Measurements from ENCODE around the gene MSL2.
"Not testable (repeated sequence)": the region's sequence is repeated elsewhere in the genome, so short reads cannot be mapped to it uniquely, and the experiment has no call there.

MSL2 gene, protein sequence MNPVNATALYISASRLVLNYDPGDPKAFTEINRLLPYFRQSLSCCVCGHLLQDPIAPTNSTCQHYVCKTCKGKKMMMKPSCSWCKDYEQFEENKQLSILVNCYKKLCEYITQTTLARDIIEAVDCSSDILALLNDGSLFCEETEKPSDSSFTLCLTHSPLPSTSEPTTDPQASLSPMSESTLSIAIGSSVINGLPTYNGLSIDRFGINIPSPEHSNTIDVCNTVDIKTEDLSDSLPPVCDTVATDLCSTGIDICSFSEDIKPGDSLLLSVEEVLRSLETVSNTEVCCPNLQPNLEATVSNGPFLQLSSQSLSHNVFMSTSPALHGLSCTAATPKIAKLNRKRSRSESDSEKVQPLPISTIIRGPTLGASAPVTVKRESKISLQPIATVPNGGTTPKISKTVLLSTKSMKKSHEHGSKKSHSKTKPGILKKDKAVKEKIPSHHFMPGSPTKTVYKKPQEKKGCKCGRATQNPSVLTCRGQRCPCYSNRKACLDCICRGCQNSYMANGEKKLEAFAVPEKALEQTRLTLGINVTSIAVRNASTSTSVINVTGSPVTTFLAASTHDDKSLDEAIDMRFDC

GRCh38 chr3:136196064-136196400 is at the start of gene MSL2:
Gene MSL2 (minus strand): TSS chr3:136196335. CDS start chr3:136195113, 1,222 bp downstream.
- no peak for DNase-seq

DNA sequence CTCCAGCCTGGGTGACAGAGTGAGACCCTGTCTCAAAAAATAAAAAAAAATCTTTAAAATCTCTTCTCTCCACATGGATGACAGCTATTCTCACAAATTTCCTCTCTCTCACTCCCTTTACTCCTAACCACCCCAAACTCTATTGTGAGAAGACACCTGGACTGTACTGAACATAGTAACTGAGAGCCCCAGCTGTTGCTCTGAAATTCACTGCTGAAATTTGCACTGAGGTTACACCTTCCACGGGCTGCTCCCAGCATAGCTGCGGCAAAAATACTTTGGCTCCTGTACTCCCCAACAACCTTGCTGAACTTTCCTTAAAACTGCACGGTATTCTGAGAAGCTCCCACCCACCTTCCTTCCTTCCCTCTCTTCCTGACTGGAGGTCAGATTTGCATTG is 49.6 kb upstream of the MSL2 start:
- DNase-seq, result no peak

DNA sequence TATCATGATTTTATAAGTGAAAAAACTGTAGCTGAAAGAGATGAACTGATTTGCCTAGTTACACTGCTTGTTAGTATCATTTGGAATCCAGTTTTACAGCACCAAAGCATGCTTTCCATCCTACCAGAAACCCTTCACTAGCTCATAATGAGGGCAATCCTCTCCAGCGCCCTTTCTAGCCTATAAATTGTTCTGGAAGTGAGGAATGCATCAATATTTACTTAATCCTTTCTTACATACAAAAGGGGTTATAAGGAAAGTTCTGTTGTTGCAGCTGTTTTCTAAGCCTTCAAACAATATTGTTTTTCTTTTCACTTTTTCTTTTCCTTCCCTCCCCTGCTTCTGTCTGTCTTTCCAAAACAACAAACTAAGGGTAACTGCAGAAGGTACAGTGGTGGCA is 43.0 kb upstream of the MSL2 start:
- no peak for DNase-seq

DNA sequence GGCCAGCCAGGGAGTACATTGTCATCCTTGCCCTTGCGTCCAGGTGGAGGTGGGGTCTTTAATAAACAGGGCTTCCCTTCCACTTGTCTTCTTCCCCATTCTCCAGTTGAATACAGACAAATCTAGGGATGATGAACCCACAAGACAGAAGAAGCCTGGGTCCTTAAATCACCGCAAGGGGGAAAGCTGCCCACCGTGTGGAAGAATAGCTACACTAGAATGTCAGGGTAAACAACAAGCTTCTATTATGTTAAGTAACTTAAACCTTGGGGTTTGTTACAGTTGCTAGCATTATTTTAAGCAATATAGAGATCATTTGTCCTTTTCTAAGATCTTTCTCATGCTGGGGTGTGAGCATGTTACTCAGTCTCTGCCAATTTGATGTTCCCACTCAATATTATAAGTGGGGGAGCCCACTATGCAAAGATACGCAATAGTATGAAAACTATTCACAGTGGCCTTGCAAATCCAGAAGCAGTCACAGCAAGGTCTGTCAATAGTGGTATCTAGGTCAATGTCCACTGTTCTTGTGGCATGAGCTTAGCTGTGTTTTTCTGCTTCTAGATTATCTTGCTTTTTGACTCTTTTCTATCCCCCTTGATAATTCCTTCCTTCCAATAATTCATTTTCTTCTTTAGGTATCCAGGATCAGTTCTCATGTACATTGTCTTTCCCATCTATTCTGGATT is 42.0 kb upstream of the MSL2 start:
- DNase-seq, result no peak

DNA sequence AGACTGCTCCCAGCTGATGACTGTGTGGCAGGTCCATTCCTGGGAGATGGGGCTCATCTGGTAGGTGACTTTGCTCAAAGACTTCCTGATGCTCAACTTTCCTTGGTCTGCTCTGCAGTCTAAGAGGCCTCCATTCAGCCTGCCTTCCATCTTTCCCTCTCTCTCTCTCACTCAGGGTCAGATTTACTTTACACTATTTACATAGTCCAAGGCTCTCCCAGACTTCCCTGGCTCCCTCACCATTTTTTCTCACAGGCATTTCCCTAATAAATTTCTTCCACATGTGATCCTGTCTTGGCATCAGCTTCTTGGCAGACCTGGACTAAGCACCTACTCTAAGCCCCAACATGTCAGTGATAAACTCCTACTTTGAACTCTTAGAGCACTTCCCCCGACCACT is 41.0 kb upstream of the MSL2 start:
- no peak for DNase-seq

DNA sequence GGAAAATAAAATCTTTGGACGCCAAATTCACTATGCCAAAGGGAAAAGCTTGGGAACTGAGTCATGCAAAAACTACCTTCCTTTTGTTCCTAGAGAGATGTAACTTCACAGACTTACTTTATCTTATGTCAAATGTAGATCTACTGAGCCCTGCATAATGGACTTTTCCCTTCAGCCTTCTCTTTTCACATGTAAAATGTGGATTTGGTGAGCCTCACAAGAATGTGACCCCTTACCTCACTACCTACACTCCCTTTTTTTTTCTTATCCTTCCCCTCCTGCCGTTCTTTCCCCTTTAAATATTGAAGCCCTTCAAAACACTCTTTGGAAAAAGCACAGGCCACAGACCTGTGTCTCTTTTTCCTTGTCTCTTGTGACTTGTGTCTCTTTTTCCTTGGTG is 40.0 kb upstream of the MSL2 start:
- no peak for DNase-seq

DNA sequence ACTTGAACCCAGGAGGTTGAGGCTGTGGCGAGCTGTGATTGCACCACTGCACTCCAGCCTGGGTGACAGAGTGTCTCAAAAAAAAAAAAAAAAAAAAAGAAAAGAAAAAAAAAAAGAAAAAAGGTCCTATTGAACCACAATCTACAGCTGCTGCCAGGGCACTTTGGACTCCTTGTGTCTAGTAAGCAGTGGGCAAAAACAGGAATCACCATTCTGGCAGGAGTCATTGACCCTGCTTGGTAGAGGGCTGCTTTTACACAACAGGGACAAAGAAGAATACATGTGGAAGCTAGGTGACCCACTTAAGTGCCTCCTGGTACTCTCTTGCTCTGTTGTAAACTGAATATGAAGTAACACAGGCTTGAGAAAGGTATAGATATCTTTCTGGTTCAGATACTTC is 39.4 kb upstream of the MSL2 start:
- DNase-seq, result no peak

DNA sequence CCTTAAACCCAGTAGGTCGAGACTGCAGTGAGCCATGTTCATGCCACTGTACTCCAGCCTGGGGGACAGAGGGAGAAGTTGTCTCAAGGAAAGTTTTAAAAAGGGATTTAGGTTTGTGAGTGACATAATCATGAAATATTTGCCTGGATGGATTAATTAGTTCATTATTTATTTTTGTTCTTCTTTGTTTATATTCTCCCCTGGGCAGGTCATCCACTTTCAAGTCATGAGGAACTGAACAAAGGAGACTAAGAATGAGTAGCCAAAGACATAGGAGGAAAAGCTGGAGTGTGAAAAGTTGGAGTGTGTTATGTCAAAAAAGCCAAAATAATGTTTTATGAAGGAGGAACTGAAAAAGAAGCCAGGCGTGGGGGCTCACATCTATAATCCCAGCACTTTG is 36.3 kb upstream of the MSL2 start:
- DNase-seq, result no peak

DNA sequence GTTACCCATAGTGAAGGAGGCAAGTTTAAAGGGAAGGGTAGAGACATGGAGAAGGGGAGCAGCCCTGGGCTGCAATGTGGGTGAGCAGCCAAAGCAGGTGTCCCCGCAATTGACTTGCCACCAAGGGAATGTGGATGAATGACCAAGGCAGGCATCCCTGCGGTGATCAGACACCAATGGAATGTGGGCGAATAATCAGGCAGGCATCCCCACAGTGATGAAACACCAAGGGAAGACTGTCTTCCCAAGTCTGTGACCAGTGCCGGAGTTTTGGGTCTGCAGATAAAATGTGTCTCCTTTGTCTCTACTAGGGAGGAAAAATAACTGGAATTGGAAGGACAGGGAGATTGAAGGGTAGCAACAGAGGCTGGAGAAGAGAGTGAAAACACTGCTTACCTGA is 26.6 kb upstream of the MSL2 start:
- DNase-seq, result not testable (repeated sequence)

GRCh38 chr3:136211547-136211946 is 15.4 kb upstream of the MSL2 start:
- no peak for DNase-seq

GRCh38 chr3:136209921-136210320 is 13.8 kb upstream of the MSL2 start:
- no peak for DNase-seq

GRCh38 chr3:136207489-136208115 is 11.5 kb upstream of the MSL2 start:
- no peak for DNase-seq

DNA sequence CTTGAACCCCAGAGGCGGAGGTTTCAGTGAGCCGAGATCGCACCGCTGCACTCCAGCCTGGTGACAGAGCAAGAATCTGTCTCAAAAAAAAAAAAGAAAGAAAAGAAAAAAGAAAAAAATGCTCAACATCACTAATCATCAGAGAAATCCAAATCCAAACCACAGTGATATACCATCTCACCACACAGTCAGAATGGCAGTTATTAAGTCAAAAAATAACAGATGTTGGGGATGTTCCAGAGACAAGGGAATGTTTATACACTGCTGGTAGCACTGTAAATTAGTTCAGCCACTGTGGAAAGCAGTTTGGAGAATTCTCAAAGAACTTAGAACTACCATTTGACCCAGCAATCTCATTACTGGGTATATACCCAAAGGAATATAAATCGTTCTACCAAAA is 3.1 kb upstream of the MSL2 start:
- DNase-seq, result not testable (repeated sequence)

- DNase-seq, result not testable (repeated sequence)
These were observed 2.4 kb upstream of the MSL2 start for GRCh38 chr3:136198462-136199078.

- no peak for DNase-seq
These were observed 1.1 kb upstream of the MSL2 start for GRCh38 chr3:136197159-136197793.

DNA sequence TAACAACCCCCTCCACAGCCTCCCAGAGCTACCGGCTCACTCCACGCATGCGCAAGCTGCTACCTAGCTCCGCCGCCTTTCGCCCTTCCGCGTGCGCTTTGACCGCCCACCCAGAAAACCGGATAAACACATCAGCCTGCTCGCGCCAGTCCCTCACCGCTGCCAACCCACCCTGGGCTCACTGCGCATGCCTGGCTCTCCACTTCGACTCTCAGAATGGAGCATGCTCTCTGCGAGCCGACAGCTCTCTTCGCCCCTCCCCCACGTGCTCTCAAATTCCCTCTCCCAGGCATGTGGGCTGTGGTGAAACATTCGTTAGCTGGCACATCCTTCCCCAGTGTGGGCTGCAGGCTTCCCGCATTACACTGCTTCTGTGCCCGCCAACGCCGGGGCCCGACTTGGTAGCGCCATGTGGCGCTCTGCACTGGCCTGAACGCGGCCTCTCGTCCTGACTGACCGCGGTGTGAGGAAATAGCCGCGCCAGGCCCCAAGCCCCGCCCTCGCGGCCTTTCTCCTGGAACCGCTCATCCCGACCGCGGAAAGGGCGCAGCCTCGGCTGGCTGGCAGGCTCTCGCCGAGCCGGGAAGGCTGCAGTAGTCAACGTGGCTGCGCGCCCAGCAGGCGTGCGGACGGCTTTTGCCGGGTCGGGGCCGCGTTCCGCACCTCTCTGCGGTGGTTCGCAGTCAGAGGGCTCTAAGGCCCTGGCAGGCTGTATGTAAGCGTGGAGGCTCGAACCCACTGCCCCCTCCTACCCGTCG is 445 bp upstream of the MSL2 start:
- peak; percentile 100 for DNase-seq

DNA sequence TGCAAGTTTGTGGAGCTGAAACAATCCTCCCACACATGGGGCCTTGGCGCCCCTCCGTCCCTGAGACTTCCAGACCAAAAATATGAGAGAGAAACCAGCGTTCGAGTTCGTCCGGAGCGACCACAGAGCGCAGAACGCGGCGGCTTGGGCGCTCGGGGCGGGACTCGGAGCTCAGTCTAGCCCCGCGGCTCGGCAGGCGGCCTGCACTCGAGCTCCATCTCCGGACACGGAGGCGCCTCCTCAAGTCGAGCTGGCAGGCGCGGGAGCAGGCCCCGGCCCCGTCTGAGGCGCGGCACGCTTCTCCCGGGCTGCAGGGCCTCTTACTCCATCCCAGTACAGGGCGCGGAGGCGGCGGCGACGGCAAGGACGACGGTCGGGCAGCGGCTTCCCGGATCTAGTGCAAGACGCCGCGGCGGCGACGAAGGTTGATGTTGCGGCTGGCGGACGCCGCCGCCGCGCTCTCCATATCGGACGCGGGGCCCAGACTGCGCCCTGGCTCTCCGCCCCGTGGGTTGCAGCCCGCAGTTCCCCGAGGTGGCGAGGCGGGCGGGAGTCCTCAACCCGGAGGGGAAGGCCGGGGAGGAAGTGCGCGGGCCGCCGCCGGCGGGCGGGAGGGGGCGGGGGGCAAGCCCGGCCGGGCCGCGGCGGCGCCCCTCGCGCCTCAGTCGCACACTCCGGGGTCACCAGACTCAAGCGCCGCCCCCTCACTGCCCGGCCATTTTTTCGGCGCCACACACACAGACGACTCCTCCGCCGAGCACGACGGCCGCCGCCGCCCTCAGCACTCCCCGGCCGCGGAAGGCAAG is 674 bp downstream of the MSL2 start:
- no peak for DNase-seq

DNA sequence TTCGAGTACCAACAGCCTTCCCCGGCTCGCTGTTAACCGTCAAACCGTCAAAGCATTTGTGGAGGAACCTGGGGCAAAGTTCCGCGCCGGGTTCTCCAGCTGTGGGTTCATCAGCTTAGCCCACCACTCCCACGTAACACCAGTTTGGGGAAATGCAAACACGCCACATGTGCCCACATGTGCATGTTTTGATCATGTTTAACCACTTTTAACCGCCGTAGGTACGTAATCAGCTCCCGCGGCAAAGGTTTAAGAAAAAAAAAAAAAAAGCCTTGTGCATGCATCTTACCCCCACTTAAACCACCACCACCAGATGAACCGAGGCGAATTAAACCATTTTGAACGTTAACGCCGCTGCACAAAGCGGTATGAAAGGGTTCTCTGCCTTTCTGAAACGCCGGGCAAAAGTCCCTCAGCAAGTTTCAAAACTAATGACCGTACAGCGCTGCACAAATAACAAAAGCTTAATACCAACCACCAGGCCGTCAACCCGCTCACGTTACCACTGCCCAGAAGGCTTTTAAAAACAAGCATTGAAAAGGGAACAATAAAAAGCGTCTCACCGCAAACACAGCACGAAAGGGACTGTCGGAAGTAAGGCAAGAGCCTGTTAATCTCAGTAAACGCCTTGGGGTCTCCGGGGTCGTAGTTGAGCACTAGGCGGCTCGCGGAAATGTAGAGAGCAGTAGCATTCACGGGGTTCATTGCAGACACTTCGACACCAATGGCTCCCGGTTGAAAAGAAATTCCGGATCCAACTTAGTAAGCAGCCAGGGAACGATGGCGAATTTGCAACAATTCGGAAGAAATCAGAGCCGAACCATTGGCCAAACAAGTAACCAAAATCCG is 1.5 kb downstream of the MSL2 start:
- peak; percentile 56 to 70 for DNase-seq

- no peak for DNase-seq
These were observed 2.7 kb downstream of the MSL2 start for GRCh38 chr3:136193278-136194054.

All from activated CD4-positive, alpha-beta T cell treated with anti-CD3 and anti-CD28 coated beads for 4 hours (primary cell).